Right kidney (tissue), 9 donors: ENCODE data around the gene RUFY2.
A peak's percentile ranks its signal among the peaks of the same experiment; 100 is the strongest.
"Not testable (repeated sequence)": the region's sequence is repeated elsewhere in the genome, so short reads cannot be mapped to it uniquely, and the experiment has no call there.

Experiments used
- DNase-seq: peaks from one replicate; pipeline ENCODE4 v3.0.0-alpha.2; 2016
- long read RNA-seq, 8 donors: transcript quantifications; one replicate each; lab custom pipeline, GENCODE V29; 2026

RUFY2 gene, protein sequence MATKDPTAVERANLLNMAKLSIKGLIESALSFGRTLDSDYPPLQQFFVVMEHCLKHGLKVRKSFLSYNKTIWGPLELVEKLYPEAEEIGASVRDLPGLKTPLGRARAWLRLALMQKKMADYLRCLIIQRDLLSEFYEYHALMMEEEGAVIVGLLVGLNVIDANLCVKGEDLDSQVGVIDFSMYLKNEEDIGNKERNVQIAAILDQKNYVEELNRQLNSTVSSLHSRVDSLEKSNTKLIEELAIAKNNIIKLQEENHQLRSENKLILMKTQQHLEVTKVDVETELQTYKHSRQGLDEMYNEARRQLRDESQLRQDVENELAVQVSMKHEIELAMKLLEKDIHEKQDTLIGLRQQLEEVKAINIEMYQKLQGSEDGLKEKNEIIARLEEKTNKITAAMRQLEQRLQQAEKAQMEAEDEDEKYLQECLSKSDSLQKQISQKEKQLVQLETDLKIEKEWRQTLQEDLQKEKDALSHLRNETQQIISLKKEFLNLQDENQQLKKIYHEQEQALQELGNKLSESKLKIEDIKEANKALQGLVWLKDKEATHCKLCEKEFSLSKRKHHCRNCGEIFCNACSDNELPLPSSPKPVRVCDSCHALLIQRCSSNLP
- long read RNA-seq, donor 1, partial matches to known transcripts, result 0 of 1 reads
- long read RNA-seq, donor 1, other reads (novel, unspliced or antisense), result 0 of 1 reads
- long read RNA-seq, donor 2, partial matches to known transcripts, result 0 of 1 reads
- long read RNA-seq, donor 2, other reads (novel, unspliced or antisense), result 0 of 1 reads
- long read RNA-seq, donor 3, partial matches to known transcripts, result 0 of 1 reads
- long read RNA-seq, donor 3, other reads (novel, unspliced or antisense), result 0 of 1 reads
- long read RNA-seq, donor 4, partial matches to known transcripts, result 55 of 55 reads
- long read RNA-seq, donor 4, other reads (novel, unspliced or antisense), result 0 of 55 reads
- long read RNA-seq, donor 5, partial matches to known transcripts, result 25 of 26 reads
- long read RNA-seq, donor 5, other reads (novel, unspliced or antisense), result 0 of 26 reads
- long read RNA-seq, donor 6, result 0 reads
- long read RNA-seq, donor 7, result 0 reads
- long read RNA-seq, donor 8, partial matches to known transcripts, result 0 of 2 reads
- long read RNA-seq, donor 8, other reads (novel, unspliced or antisense), result 0 of 2 reads

DNA sequence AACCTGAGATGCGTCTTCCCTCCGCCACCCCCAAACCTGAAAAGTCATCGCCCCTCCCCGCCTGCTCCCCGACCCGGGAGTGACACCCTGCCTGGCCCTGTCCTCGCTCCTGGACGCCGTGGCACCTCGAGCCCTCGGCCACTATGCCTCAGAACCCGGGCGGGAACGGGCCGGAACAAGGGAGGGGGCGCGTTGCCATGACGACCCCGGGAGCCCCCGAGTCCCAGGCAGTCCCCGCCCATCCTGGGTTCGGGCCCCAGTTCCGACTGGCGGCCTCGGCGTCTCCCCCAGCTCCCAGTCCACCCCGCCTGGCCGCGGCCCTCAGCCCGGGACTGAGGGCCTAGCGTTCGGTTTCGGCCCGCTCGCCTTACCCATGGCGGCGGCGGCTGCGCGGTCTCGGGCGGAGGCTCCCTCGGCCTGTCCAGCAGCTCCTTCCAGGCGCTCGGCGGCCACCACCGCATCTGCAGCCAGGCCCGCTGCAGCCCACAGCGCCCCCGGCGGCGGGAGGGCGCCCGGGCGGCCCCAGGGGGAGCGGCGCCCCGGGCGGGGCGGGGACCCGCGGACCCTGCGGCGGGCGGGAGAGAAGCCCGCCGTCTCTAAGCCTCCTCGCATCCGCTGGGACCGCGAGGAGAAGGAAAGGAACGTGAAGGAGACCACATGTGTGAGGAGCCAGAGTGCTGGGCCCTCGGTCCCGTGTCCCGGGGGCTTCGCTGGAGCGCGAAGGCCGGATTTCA is at the start of gene RUFY2:
Gene RUFY2, minus strand, starts transcription at position 463 of the 734 bp plus-strand sequence. Its CDS starts 88 bp downstream, at position 375.
- peak; percentile 97 for DNase-seq

GRCh38 chr10:68449698-68450097 is 42.6 kb upstream of the RUFY2 start:
- DNase-seq, result not testable (repeated sequence)

DNA sequence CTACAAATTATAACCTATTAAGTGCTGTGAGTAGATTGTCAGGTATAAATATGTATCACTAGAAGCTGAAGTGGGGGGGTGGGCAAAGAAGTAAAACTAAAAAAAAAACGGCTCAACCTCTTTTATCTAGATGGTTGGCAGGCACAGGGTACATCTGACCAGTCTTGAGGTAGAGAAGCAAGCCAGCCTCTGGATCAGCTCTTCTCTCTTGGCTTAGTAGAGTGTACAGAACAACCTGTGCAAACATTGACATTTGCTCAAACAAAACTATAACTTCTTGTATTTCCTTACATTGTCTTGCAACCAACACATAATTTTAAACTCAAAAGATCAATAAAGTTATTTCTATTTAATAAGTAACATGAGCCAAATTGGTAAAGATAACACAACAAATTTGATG is 39.1 kb upstream of the RUFY2 start:
- no peak for DNase-seq

DNA sequence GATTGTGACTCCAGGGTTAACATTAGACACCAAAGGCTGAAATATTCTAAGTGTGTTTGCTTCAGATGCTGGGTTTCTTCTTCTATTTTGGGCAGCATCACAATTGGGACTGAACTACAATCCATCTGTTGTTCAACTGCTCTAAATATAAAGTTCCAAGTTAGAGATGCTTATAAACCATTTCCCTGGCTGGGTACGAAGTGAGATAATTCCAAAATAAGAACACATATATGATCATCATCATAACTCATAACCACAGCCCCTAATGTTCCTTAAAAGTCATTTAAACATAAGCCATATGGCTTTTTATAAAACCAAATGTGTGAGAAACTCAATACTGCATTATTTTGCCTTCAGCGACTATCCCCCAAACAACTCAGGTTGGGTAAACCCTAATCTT is 35.9 kb upstream of the RUFY2 start:
- no peak for DNase-seq

DNA sequence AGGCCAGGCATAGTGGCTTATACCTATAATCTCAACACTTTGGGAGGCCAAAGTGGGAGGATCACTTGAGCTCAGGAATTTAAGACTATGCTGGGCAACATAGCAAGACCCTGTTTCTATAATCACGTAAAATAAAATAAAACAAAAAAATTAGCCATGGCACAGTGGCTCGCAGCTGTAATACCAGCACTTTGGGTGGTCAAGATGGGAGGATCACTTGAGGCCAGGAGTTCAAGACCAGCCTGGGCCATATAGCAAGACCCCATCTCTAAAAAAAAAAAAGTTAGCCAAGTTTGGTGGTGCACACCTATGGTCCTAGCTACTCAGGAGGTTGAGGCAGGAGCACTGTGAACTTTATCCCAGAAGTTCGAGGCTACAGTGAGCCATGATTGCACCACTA is 33.8 kb upstream of the RUFY2 start:
- no peak for DNase-seq

- no peak for DNase-seq
Measured at GRCh38 chr10:68435803-68436202, 28.7 kb upstream of the RUFY2 start.

- no peak for DNase-seq
Measured at GRCh38 chr10:68434657-68435056, 27.6 kb upstream of the RUFY2 start.

- DNase-seq, result no peak
Measured at GRCh38 chr10:68428396-68429104, 21.5 kb upstream of the RUFY2 start.

DNA sequence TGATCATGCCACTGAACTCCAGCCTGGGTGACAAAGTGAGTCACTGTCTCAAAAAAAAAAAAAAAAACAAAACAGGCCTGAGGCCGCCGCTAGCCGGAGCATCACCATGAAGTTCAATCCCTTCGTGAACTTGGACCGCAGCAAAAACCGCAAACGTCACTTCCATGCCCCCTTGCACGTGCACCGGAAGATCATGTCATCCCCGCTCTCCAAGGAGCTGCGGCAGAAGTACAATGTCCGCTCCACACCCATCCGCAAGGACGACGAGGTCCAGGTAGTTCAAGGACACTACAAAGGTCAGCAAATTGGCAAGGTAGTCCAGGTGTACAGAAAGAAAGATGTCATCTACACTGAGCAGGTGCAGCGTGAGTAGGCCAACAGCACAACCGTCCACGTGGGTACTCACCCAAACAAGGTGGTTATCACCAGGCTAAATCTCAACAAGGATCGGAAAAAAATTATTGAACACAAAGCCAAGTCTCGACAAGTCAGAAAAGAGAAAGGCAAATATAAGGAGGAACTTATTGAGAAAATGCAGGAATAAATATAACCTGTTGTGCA is 17.5 kb upstream of the RUFY2 start:
- DNase-seq, result no peak

GRCh38 chr10:68423522-68423921 is 16.4 kb upstream of the RUFY2 start:
- no peak for DNase-seq

- DNase-seq, result no peak
Measured at GRCh38 chr10:68419376-68419775, 12.3 kb upstream of the RUFY2 start.

DNA sequence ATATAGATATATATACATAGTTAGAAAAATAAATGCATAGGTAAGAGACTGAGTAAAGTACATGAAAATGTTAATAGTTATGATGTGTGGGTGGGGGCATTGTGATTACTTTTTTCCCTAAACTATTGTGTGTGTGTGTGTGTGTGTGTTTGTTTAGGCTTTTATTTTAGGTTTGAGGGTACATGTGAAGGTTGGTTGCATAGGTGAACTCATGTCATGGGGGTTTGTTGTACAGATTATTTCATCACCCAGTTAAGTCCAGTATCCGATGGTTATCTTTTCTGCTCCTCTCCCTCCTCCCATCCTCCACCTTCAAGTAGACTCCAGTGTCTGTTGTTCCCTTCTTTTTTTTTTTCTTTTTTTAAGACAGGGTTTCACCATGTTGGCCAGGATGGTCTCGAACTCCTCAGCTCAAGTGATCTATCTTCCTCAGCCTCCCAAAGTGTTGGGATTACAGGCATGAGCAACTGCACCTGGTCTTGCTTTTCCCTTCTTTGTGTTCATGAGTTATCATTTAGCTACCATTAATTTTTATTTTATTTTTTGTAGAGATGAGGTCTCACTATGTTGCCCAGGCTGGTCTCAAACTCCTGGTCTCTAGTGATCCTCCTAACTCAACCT is 1.9 kb upstream of the RUFY2 start:
- DNase-seq, result no peak

DNA sequence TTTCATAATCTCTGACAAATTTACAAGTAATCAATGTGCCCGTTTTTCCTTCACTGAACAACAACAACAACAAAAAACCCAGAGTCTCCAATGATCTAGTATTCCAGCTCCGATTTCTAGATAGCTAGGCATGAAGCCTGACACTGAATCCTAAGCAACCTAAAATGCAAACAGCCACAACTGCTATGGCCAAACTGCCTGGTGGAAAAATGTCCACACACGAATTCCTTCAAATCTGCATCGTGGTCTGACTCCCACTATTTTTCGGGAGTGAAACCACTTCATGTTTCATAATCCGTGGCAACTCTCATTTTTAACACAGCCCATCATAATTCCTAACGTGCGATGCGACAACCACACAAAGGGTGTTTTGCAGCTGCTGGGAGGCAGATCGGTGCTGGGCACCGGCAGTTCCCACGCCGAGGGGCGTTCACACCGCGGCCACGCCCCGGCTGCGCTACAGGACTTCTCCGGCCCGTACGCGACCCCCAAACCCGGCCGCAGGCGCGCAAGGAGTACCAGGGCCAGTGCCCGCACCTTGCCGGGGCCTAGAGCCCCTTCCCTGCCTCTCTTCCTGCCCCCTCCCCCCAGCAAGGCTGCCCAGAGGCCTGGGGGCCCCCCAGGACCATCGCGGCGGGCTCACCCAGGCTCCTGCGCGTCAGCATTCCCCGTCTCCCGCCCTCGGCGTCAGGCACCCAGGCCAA is 814 bp downstream of the RUFY2 start:
- peak; percentile 87 for DNase-seq

- no peak for DNase-seq
Measured at GRCh38 chr10:68403701-68404100, 3.4 kb downstream of the RUFY2 start.

- DNase-seq, result no peak
Measured at GRCh38 chr10:68402276-68402675, 4.8 kb downstream of the RUFY2 start.

DNA sequence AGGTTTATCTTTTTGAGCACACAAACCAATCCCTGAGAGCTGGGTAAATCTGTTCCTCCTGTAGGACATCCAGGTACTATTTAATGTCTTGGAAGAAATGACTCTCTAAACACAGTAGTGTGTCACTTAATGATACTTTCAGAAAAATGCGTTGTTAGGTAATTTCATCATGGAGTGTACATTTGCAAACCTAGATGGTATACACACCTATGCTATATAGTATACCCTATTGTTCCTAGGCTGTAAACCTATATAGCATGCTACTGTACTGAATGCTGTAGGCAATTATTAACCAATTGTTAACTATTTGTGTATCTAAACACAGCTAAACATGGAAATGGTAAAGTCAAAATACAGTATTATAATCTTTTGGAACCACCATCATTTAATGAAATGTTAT is 10.1 kb downstream of the RUFY2 start:
- DNase-seq, result no peak

DNA sequence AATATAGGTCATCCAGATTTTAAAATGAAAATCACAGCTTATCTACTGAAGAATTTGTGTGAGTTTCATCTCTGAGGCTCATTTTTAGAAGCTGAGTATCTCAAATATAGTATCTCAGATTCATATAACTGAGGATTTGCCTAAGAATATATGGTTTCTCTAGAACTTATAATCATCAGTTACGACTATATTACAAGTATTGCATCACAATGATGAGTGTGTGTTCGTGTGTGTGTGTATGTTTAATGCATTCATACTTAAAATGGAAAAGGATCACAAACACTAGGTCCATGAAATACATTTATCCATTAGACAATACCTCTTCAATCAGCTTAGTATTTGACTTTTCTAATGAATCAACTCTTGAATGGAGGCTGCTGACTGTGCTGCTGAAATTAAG is 21.3 kb downstream of the RUFY2 start:
- DNase-seq, result no peak

DNA sequence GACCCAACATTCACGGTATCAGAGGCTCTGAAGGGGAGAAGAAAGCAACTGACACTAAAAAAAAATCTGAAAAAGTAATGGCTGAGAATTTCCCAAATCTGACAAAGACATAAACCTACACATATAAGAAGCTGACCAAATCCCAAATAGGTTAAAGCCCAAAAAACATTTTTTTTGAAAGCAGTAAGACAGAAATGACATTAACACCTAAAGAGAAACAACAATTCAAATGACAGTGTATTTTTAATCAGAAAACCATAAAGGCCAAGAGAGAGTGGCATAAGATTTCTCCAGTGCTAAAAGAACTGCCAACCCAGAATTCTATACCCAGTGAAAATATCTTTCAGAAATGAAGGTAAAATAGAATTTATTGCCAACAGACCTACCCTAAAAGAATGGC is 35.5 kb downstream of the RUFY2 start:
- no peak for DNase-seq

DNA sequence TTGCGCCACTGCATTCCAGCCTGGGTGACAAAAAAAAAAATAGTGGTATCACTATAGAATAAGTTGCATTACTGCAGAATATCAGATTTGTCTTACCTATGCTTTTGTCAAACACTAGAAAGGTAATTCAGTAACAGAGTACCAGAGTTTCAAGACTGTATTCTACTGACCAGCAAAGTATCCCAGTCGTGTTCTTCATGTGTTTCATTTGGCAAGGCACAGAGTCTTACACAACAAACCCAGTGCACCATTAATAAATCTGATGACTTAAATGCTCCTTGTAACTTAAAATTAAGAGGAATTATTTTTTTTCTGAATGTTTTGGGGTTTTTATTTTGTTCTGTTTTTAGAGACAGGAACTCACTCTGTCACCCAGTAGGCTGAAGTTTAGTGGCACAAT is 40.0 kb downstream of the RUFY2 start:
- DNase-seq, result no peak

GRCh38 chr10:68366600-68366999 is 40.5 kb downstream of the RUFY2 start:
- no peak for DNase-seq
